HUES64 (cell line): ENCODE measurements around the gene AGAP1.

Experiments used
- H3K27ac ChIP-seq: 2 replicates; pipeline ENCODE4 v1.7.0; 2013; ENCODE audit warnings: low read depth, low read length, inconsistent platforms
- H3K27me3 ChIP-seq: 2 replicates; pipeline ENCODE4 v1.6.1; 2013; ENCODE audit warnings: mild to moderate bottlenecking, low read length; ENCODE audit not compliant: insufficient read depth
- H3K36me3 ChIP-seq: 2 replicates; pipeline ENCODE4 v1.6.1; 2013; ENCODE audit warnings: mild to moderate bottlenecking, low read length; ENCODE audit not compliant: insufficient read depth
- H3K4me1 ChIP-seq: 2 replicates; pipeline ENCODE4 v1.6.1; 2013; ENCODE audit warnings: mild to moderate bottlenecking, low read length, moderate library complexity; ENCODE audit not compliant: insufficient read depth
- H3K4me3 ChIP-seq: 2 replicates; pipeline ENCODE4 v1.5.1; 2013; ENCODE audit warnings: mild to moderate bottlenecking, low read length, moderate library complexity
- H3K9ac ChIP-seq: 2 replicates; pipeline ENCODE4 v1.6.1; 2013; ENCODE audit warnings: mild to moderate bottlenecking, low read depth, low read length
- H3K9me3 ChIP-seq: 2 replicates; pipeline ENCODE4 v1.6.1; 2013; ENCODE audit warnings: low read depth, low read length; ENCODE audit not compliant: insufficient read depth
- WGBS: fragments of 150-250, 120-280 bp; methylation state at CpG from one replicate; pipeline ENCODE4 v1.1.7; 2013; ENCODE audit warnings: missing lambda C conversion rate; 5-methylcytosine and 5-hydroxymethylcytosine counted together

AGAP1 gene

GRCh38 chr2:235521844-235522243 lies 28.0 kb downstream of the AGAP1 start:
- H3K27me3 ChIP-seq = no peaks in the 10 kb centered on the region
- WGBS = 94% methylated on average over 6 of the region's 6 CpGs

GRCh38 chr2:235523021-235523420 lies 29.2 kb downstream of the AGAP1 start:
- no peak overlapping the region for H3K27ac ChIP-seq
- H3K4me1 ChIP-seq = peaks cover 10% of the 10 kb centered on the region
- no peak overlapping the region for H3K9ac ChIP-seq
- no peaks in the 10 kb centered on the region for H3K36me3 ChIP-seq
- H3K4me3 ChIP-seq = no peak overlapping the region
- 94% methylated on average over 5 of the region's 5 CpGs for WGBS
- H3K9me3 ChIP-seq = no peaks in the 10 kb centered on the region
- no peaks in the 10 kb centered on the region for H3K27me3 ChIP-seq

More at GRCh38 chr2:235521844-235522243, 28.0 kb downstream of the AGAP1 start:
- Histone ChIP-seq H3K9ac (no peak overlapping the region), H3K27ac (no peak overlapping the region), H3K4me3 (no peak overlapping the region), H3K36me3 (no peaks in the 10 kb centered on the region), H3K9me3 (no peaks in the 10 kb centered on the region), H3K4me1 (no peaks in the 10 kb centered on the region)

DNA sequence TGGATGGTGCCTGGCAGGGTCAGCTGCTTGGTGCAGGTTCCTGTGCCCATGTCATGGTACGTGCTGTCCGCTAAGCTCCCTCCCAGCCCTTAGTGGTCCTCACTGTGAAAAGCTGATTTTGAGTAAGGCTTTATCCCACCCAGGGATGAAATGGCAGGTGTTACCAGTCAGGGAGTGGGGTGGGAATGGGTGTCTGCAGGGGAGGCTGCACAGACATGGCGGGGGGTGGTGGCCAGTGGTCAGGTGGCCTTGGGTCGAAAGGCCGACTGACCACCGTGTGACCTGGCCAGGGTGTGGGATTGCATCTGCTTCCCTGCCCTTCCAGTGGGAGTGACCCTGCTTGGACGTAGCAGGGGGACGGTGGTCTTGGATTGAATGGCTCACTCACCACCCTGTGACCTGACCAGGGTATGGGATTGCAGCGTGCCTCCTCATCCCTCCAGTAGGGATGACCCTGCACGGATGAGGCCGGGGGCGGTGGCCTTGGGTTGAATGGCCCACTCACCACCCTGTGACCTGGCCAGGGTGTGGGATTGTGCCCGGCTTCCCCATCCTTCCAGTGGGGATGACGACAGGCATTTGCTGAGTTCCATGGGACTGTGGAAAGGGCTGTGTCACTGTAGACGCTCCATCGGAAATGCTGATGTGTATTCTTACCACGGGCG lies 29.8 kb downstream of the AGAP1 start:
- Histone ChIP-seq H3K4me1 (peaks cover 12% of the 10 kb centered on the region), H3K9ac (no peak overlapping the region), H3K9me3 (no peaks in the 10 kb centered on the region), H3K4me3 (no peak overlapping the region), H3K27ac (no peak overlapping the region), H3K27me3 (no peaks in the 10 kb centered on the region), H3K36me3 (no peaks in the 10 kb centered on the region)
- WGBS = 94% methylated on average over 18 of the region's 18 CpGs

- no peaks in the 10 kb centered on the region for H3K36me3 ChIP-seq
- no peak overlapping the region for H3K27ac ChIP-seq
- peaks cover 12% of the 10 kb centered on the region for H3K4me1 ChIP-seq
- no peak overlapping the region for H3K9ac ChIP-seq
- H3K4me3 ChIP-seq = no peak overlapping the region
- no peaks in the 10 kb centered on the region for H3K27me3 ChIP-seq
- H3K9me3 ChIP-seq = peaks cover 7% of the 10 kb centered on the region; the same call in 1 of the 2 replicates
- WGBS = no CpG with 5 or more reads among the region's 1 CpG
Observed at GRCh38 chr2:235526166-235526565, 32.3 kb downstream of the AGAP1 start.

DNA sequence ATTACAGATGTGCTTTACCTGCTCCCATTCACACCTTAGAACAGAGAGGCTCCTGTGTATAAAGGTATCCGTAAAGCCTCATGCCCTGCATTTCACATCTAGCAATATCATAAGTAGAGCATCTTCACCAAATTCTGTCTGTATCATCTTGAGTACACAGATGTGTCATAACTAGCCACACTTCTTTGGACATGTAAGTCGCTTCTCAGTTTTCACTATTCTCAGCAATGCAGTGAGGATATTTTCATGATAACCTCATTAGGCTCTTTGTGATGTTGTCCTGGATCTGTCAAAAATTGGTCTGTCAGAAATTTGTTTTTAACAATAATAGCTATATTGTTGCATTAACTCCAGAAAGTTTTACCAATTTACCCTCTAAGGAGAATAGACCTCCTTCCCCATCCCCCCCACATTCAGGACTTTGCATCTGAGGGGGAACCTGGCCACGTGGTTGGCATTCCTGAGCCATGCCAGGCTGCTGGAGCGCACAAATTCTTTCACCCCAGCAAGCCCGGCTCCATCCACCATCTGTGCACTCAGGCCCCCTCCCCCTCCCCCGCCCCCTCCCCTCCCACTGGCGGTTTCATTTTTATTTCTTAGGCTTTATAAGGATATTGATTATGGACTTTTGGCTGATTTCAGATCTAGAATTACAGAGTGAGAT lies 34.1 kb downstream of the AGAP1 start:
- peaks cover 7% of the 10 kb centered on the region; the same call in 1 of the 2 replicates for H3K9me3 ChIP-seq
- H3K27ac ChIP-seq = no peak overlapping the region
- no peaks in the 10 kb centered on the region for H3K27me3 ChIP-seq
- H3K9ac ChIP-seq = no peak overlapping the region
- H3K4me3 ChIP-seq = no peak overlapping the region
- WGBS = 66% methylated on average over 5 of the region's 7 CpGs
- peaks cover 12% of the 10 kb centered on the region for H3K4me1 ChIP-seq
- no peaks in the 10 kb centered on the region for H3K36me3 ChIP-seq

DNA sequence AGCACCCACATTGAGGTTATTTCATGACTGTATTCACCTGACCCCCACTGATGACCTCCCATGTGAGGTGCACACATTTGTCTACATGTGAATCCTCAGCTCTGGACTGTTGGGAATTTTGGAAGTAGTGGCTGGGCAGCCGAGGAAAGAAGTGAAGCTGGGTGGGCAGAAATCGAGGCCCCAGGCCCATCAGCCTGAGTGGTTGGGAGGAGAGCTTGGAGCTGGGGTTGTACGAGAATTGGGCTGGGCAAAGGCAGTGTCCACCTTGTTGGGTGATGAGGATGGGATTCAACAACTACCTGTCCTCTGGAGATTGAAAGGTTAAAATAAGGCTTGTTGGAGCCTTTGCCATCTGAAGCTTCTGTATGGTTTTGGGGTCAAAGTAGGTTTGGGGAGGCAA lies 35.8 kb downstream of the AGAP1 start:
- H3K9ac ChIP-seq = no peak overlapping the region
- peaks cover 12% of the 10 kb centered on the region for H3K4me1 ChIP-seq
- no peaks in the 10 kb centered on the region for H3K36me3 ChIP-seq
- H3K9me3 ChIP-seq = peaks cover 7% of the 10 kb centered on the region; the same call in 1 of the 2 replicates
- no peaks in the 10 kb centered on the region for H3K27me3 ChIP-seq
- WGBS = 94% methylated on average over 3 of the region's 3 CpGs
- H3K27ac ChIP-seq = no peak overlapping the region
- no peak overlapping the region for H3K4me3 ChIP-seq

- Histone ChIP-seq H3K27me3 (no peaks in the 10 kb centered on the region), H3K27ac (no peak overlapping the region), H3K4me3 (no peak overlapping the region), H3K9me3 (peaks cover 7% of the 10 kb centered on the region; the same call in 1 of the 2 replicates), H3K9ac (no peak overlapping the region), H3K36me3 (no peaks in the 10 kb centered on the region), H3K4me1 (peaks cover 12% of the 10 kb centered on the region)
- WGBS = 89% methylated on average over 5 of the region's 5 CpGs
Observed at GRCh38 chr2:235530735-235531134, 36.9 kb downstream of the AGAP1 start.

DNA sequence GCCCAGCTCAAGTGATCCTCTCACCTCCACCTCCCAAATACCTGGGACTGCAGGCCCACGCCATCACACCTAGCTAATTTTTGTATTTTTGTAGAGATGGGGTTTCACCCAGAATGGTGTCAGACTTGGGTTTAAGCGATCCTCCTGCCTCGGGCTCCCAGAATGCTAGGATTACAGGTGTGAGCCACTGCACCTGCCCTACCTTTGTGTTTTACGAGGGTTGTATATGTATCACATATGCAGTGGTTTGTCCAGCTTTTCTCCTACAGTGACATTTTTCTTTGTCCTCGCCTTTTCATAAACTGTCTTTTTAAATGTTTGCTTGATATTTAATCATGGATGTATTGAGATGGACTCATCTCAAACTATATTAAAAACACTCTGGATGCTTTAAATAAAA lies 38.5 kb downstream of the AGAP1 start:
- peaks cover 7% of the 10 kb centered on the region; the same call in 1 of the 2 replicates for H3K9me3 ChIP-seq
- no peaks in the 10 kb centered on the region for H3K27me3 ChIP-seq
- no peak overlapping the region for H3K4me3 ChIP-seq
- H3K9ac ChIP-seq = no peak overlapping the region
- peaks cover 10% of the 10 kb centered on the region for H3K4me1 ChIP-seq
- 93% methylated on average over 4 of the region's 5 CpGs for WGBS
- no peak overlapping the region for H3K27ac ChIP-seq
- H3K36me3 ChIP-seq = no peaks in the 10 kb centered on the region

DNA sequence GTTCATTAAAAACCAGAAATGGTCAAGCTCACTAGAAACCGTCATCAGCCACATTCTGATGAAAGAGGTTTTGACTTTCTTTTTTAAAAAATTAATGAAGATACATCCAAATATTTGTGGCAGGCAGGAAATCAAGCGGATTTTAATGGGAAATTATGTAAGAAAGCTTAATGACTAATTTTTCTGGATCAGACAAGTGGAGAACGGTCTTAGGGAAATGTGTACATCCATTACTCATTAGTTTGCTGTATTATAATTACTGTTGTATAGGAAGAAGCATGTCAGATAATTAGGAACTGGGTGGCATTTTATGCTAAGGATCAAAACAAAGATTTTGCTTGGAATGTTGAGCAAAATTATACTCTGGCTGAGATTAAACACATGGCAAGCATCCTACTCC lies 39.4 kb downstream of the AGAP1 start:
- WGBS = 96% methylated on average over 3 of the region's 3 CpGs
- H3K4me1 ChIP-seq = peaks cover 7% of the 10 kb centered on the region; the same call in 1 of the 2 replicates
- no peak overlapping the region for H3K27ac ChIP-seq

DNA sequence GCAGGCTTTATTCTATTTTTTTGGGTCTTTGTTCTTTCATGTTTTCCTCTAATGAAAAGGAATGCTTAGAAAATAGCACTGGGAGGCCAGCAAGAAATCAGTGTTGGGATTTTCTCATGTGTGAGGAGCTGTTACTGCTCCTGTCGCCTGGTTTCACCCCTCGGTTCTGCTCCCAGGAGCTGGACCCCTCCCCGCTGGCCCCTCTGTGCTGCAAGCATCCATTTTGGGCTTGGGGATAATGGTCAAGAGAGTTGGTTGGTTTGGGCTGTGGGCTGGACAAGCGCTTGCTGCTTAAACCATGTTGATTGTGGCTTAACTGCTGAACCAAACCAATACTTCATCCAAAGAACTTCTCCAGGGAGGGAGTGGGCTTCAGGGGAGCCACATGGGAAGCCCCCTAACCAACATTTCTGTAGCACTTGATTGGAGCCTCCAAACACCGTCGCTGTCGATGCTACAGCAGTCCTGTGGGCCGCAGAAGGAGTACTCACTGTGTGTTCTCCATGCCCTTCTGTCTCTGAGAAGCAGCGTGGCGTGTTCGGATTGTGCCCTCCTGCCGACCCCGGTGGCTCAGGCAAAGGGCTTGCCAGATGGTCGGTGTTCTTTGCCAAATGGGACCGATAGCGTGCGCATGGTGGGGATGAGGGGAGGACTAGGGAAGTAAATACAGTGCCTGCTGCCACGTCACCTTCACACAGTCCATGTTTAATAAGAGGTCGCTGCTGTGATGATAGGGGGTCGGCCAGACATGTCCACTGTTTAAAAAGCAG lies 40.0 kb downstream of the AGAP1 start:
- Histone ChIP-seq H3K27ac (no peak overlapping the region), H3K4me3 (no peak overlapping the region), H3K36me3 (no peaks in the 10 kb centered on the region), H3K9me3 (peaks cover 7% of the 10 kb centered on the region; the same call in 1 of the 2 replicates), H3K27me3 (no peaks in the 10 kb centered on the region), H3K9ac (no peak overlapping the region), H3K4me1 (peaks cover 4% of the 10 kb centered on the region; the same call in 1 of the 2 replicates)
- 94% methylated on average over 20 of the region's 20 CpGs for WGBS

More for the DNA sequence above, 39.4 kb downstream of the AGAP1 start:
- Histone ChIP-seq H3K9ac (no peak overlapping the region), H3K27me3 (no peaks in the 10 kb centered on the region), H3K4me3 (no peak overlapping the region), H3K9me3 (peaks cover 7% of the 10 kb centered on the region; the same call in 1 of the 2 replicates), H3K36me3 (no peaks in the 10 kb centered on the region)
